HL-60/S4 (cell line): ENCODE measurements around the gene FAM216B.
"Not testable (repeated sequence)": the region's sequence is repeated elsewhere in the genome, so short reads cannot be mapped to it uniquely, and the experiment has no call there.

Experiments
- in situ Hi-C: fragments of 300-500 bp; cut with MboI; formaldehyde crosslinking; loops from 2 replicates; pipeline ENCODE4 v1.14.3; 2022; ENCODE audit warnings: low sequenced_read_pairs

FAM216B gene

GRCh38 chr13:42781352-42781751, at the start of gene FAM216B:
TSS of gene FAM216B (plus strand) at chr13:42781584. CDS start at chr13:42784068, 2,484 bp downstream.
- in situ Hi-C loops, result no loop called here

GRCh38 chr13:42732073-42732472, 49.3 kb upstream of the FAM216B start:
- in situ Hi-C loops, result no loop called here

- in situ Hi-C loops, result no loop called here
Observed at GRCh38 chr13:42733046-42733445, 48.3 kb upstream of the FAM216B start.

GRCh38 chr13:42735010-42735409, 46.4 kb upstream of the FAM216B start:
- in situ Hi-C loops, result no loop called here

GRCh38 chr13:42740753-42741152, 40.6 kb upstream of the FAM216B start:
- in situ Hi-C loops, result no loop called here

GRCh38 chr13:42741914-42742313, 39.5 kb upstream of the FAM216B start:
- in situ Hi-C loops, result no loop called here

GRCh38 chr13:42745655-42746054, 35.7 kb upstream of the FAM216B start:
- in situ Hi-C loops, result no loop called here

GRCh38 chr13:42746866-42747265, 34.5 kb upstream of the FAM216B start:
- in situ Hi-C loops, result no loop called here

GRCh38 chr13:42747399-42747873, 33.9 kb upstream of the FAM216B start:
- in situ Hi-C loops, result no loop called here

- in situ Hi-C loops, result no loop called here
Observed at GRCh38 chr13:42750794-42751193, 30.6 kb upstream of the FAM216B start.

- in situ Hi-C loops, result no loop called here
Observed at GRCh38 chr13:42751693-42752092, 29.7 kb upstream of the FAM216B start.

GRCh38 chr13:42752731-42753130, 28.7 kb upstream of the FAM216B start:
- in situ Hi-C loops, result no loop called here

GRCh38 chr13:42753697-42754096, 27.7 kb upstream of the FAM216B start:
- in situ Hi-C loops, result no loop called here

- in situ Hi-C loops, result no loop called here
Observed at GRCh38 chr13:42754801-42755510, 26.4 kb upstream of the FAM216B start.

GRCh38 chr13:42757678-42758420, 23.5 kb upstream of the FAM216B start:
- in situ Hi-C loops, result no loop called here

- in situ Hi-C loops, result no loop called here
Observed at GRCh38 chr13:42758515-42758914, 22.9 kb upstream of the FAM216B start.

GRCh38 chr13:42760951-42761350, 20.4 kb upstream of the FAM216B start:
- in situ Hi-C loops, result no loop called here

GRCh38 chr13:42762251-42762650, 19.1 kb upstream of the FAM216B start:
- in situ Hi-C loops, result no loop called here

GRCh38 chr13:42762917-42763316, 18.5 kb upstream of the FAM216B start:
- in situ Hi-C loops, result no loop called here

- in situ Hi-C loops, result no loop called here
Observed at GRCh38 chr13:42766016-42766415, 15.4 kb upstream of the FAM216B start.

GRCh38 chr13:42769650-42770049, 11.7 kb upstream of the FAM216B start:
- in situ Hi-C loops, result no loop called here

- in situ Hi-C loops, result not testable (repeated sequence)
Observed at GRCh38 chr13:42776558-42776957, 4.8 kb upstream of the FAM216B start.
